Endothelial cell of umbilical vein (primary cell): ENCODE data around the gene UNC5C. TPM values are rescaled to one million over a fixed set of nuclear protein-coding genes. Genes with fewer than 3 reads are reported as not detected.

Experiments
- BruUV-seq: library from RNA; stranded (reverse); fragments of 400-500 nt; replicated peaks from 2 replicates; lab custom pipeline; 2021; lab: Mats Ljungman, UMichigan
- CTCF ChIA-PET: fragments of 300-600, 350-600 bp; sonication (Branson Sonifier 250); formaldehyde crosslinking; loops from one replicate; lab custom pipeline; 2021; ENCODE audit warnings: antibody characterized with exemption, inconsistent platforms; lab: Charles Lee
- POLR2A ChIA-PET: fragments of 300-600, 350-600 bp; sonication (Branson Sonifier 250); formaldehyde crosslinking; loops from one replicate; lab custom pipeline; 2021; ENCODE audit warnings: antibody characterized with exemption, inconsistent platforms; lab: Charles Lee
- DNase-seq: peaks from one replicate; pipeline ENCODE4 v3.0.0-alpha.2; 2011; ENCODE audit warnings: low read depth, low spot score
- FAIRE-seq: peaks from 2 replicates; lab custom pipeline; 2011; peaks lifted over from hg19 to GRCh38; lab: Jason Lieb, UNC
- H2AFZ ChIP-seq: 2 replicates; pipeline ENCODE4 v1.6.0; 2012; ENCODE audit warnings: low read depth, low read length, control low read depth, inconsistent platforms
- H3K27ac ChIP-seq: 2 replicates; pipeline ENCODE4 v1.5.1; 2011; ENCODE audit warnings: low read depth, mild to moderate bottlenecking, control low read depth, low read length, moderate library complexity; ENCODE audit not compliant: insufficient read depth
- H3K27me3 ChIP-seq, 2 experiments: 2 replicates each; pipeline versions ENCODE4 v1.6.0 to v1.6.1; 2011; ENCODE audit warnings: low read length in 2 of 2, mixed read lengths in 1 of 2; ENCODE audit not compliant: control insufficient read depth in 2 of 2, insufficient read depth in 2 of 2
- H3K36me3 ChIP-seq, 2 experiments: 2 replicates in 1 of 2; 3 replicates in 1 of 2; pipeline ENCODE4 v1.5.1; 2011; ENCODE audit warnings: low read length in 2 of 2, mild to moderate bottlenecking in 1 of 2, moderate library complexity in 1 of 2; ENCODE audit not compliant: control insufficient read depth in 2 of 2, insufficient read depth in 2 of 2; ENCODE audit errors: extremely low read depth in 1 of 2
- H3K4me1 ChIP-seq: 3 replicates; pipeline ENCODE4 v1.5.1; 2011; ENCODE audit warnings: mild to moderate bottlenecking, low read length; ENCODE audit not compliant: control insufficient read depth, insufficient read depth; ENCODE audit errors: extremely low read depth
- H3K4me2 ChIP-seq: 2 replicates; pipeline ENCODE4 v1.6.1; 2011; ENCODE audit warnings: low read length, control low read depth, mixed read lengths; ENCODE audit not compliant: insufficient read depth
- H3K4me3 ChIP-seq, 3 experiments: fragments of 200-600 bp in 1 of 3; sonication (generic), shearing (Covaris generic) in 1 of 3; replicated peaks in 1 of 3; 2 replicates each; pipeline ENCODE4 v1.5.1; 2011 to 2016; ENCODE audit warnings: control low read depth in 3 of 3, low read length in 3 of 3, mild to moderate bottlenecking in 2 of 3, inconsistent platforms in 1 of 3, low read depth in 1 of 3, moderate library complexity in 1 of 3; ENCODE audit not compliant: insufficient read depth in 1 of 3
- H3K79me2 ChIP-seq: 2 replicates; pipeline ENCODE4 v1.6.0; 2012; ENCODE audit warnings: low read length, inconsistent platforms; ENCODE audit not compliant: control insufficient read depth, insufficient read depth
- H3K9ac ChIP-seq: replicated peaks from 2 replicates; pipeline ENCODE3; 2011; ENCODE audit warnings: low read length, control low read depth; ENCODE audit not compliant: insufficient read depth; ENCODE audit errors: extremely low read depth
- H3K9me1 ChIP-seq: replicated peaks from 3 replicates; pipeline ENCODE4 v1.6.0; 2011; ENCODE audit warnings: mild to moderate bottlenecking, low read length; ENCODE audit not compliant: control insufficient read depth, insufficient read depth; ENCODE audit errors: extremely low read depth
- H3K9me3 ChIP-seq: replicated peaks from 2 replicates; pipeline ENCODE4 v1.5.1; 2012; ENCODE audit warnings: low read length, inconsistent platforms; ENCODE audit not compliant: control insufficient read depth, insufficient read depth
- H4K20me1 ChIP-seq: replicated peaks from 2 replicates; pipeline ENCODE3; 2011; ENCODE audit warnings: mild to moderate bottlenecking, low read length; ENCODE audit not compliant: control insufficient read depth, insufficient read depth; ENCODE audit errors: extremely low read depth
- CTCF ChIP-seq, 2 donors: IDR thresholded peaks; 1 replicate in 1 of 2; 2 replicates in 1 of 2; pipeline ENCODE4 v1.5.1; 2011; ENCODE audit warnings: low read length in 2 of 2, mild to moderate bottlenecking in 2 of 2, moderate library complexity in 2 of 2, control low read depth in 1 of 2, inconsistent platforms in 1 of 2, low read depth in 1 of 2; ENCODE audit not compliant: insufficient read depth in 1 of 2; ENCODE audit errors: extremely low read depth in 1 of 2
- EZH2 ChIP-seq: IDR thresholded peaks from 2 replicates; pipeline ENCODE4 v1.6.1; 2012; ENCODE audit warnings: borderline replicate concordance, low read depth, mild to moderate bottlenecking, moderate library complexity, low read length, inconsistent platforms; ENCODE audit not compliant: severe bottlenecking
- FOS ChIP-seq: IDR thresholded peaks from 2 replicates; pipeline ENCODE4 v1.6.1; 2011; ENCODE audit warnings: mild to moderate bottlenecking, low read length, moderate library complexity, borderline replicate concordance; ENCODE audit not compliant: insufficient read depth
- GATA2 ChIP-seq: IDR thresholded peaks from 2 replicates; pipeline ENCODE4 v1.7.0; 2011; ENCODE audit warnings: low read depth, mild to moderate bottlenecking, moderate library complexity, mixed read lengths, low read length; ENCODE audit not compliant: insufficient read length, insufficient read depth
- JUN ChIP-seq: IDR thresholded peaks from 2 replicates; pipeline ENCODE4 v1.6.1; 2011; ENCODE audit warnings: borderline replicate concordance, low read depth; ENCODE audit not compliant: insufficient read length, insufficient read depth
- MAX ChIP-seq: IDR thresholded peaks from 2 replicates; pipeline ENCODE4 v1.6.1; 2011; ENCODE audit not compliant: insufficient read depth, insufficient read length
- MYC ChIP-seq: IDR thresholded peaks from one replicate; pipeline ENCODE4 v1.6.1; 2011; ENCODE audit warnings: mild to moderate bottlenecking, low read depth, low read length
- POLR2A ChIP-seq: IDR thresholded peaks from 2 replicates; pipeline ENCODE4 v1.6.1; 2012; ENCODE audit warnings: low read depth, mild to moderate bottlenecking, control low read depth, low read length
- POLR2AphosphoS5 ChIP-seq: IDR thresholded peaks from 2 replicates; pipeline ENCODE4 v1.6.1; 2012; ENCODE audit warnings: low read depth, mild to moderate bottlenecking, control low read depth, low read length, moderate library complexity; ENCODE audit not compliant: insufficient read depth
- dilution Hi-C: fragments of 300-500 bp; cut with MboI; formaldehyde crosslinking; loops from one replicate; pipeline ENCODE4 v1.15.0; 2019; ENCODE audit warnings: low sequenced_read_pairs; ENCODE audit not compliant: extremely low pct_ligation_motif_present
- intact Hi-C: fragments of 100-400 bp; cut with micrococcal nuclease; formaldehyde crosslinking; loops from one replicate; pipeline ENCODE4 v1.10.0; 2022
- polyA plus RNA-seq, 4 experiments: library from polyadenylated mRNA; depleted of rRNA in 3 of 4; stranded (reverse) in 3 of 4; unstranded in 1 of 4; fragments of >200 nt; gene quantifications; 2 replicates each; pipeline versions ENCODE4 v1.2.1 to v1.2.3, GENCODE V29; 2011 to 2012; ENCODE audit warnings: missing spikeins in 1 of 4
- total RNA-seq: library from RNA; stranded (reverse); gene quantifications from 2 replicates; pipeline ENCODE4 v1.2.3, GENCODE V29; 2021

The UNC5C gene
- total and polyA plus RNA-seq, 2 donors (not counting 3 experiments of a cell fraction or from before 2014, with no cell fraction given) = 0.44 to 0.53 TPM

GRCh38 chr4:95432466-95432865, 116.3 kb downstream of the UNC5C start:
- Histone ChIP-seq H3K4me3 (no peak overlapping the region), H2AFZ (no peak overlapping the region), H3K27ac (no peak overlapping the region), H3K79me2 (no peaks in the 10 kb centered on the region), H3K4me2 (no peak overlapping the region), H3K9me3 (no peaks in the 10 kb centered on the region), H3K9ac (no peak overlapping the region), H3K27me3 (no peaks in the 10 kb centered on the region), H3K36me3 (no peaks in the 10 kb centered on the region), H3K4me1 (no peaks in the 10 kb centered on the region), H4K20me1 (no peaks in the 10 kb centered on the region), H3K9me1 (no peaks in the 10 kb centered on the region)
- no peak for FAIRE-seq
- dilution Hi-C loops (no loop called here), intact Hi-C loops (no loop called here)
- no peak for TF ChIP-seq FOS
- no peak for TF ChIP-seq POLR2AphosphoS5
- TF ChIP-seq JUN = no peak
- TF ChIP-seq EZH2 = no peak
- no peak for TF ChIP-seq GATA2
- no peak for TF ChIP-seq MAX
- TF ChIP-seq CTCF (IDR thresholded peaks at IDR 0.05; ENCODE audit: extremely low read depth in 1 of 2, insufficient read depth in 1 of 2, low read depth in 1 of 2, low read length in 2 of 2) = no peak
- no peak for TF ChIP-seq POLR2A
- TF ChIP-seq MYC = no peak
- POLR2A ChIA-PET = no interaction called here
- CTCF ChIA-PET = no interaction called here
- no TSS peak for BruUV-seq
- DNase-seq = no peak
